Esophagus muscularis mucosa (tissue), 4 donors: Measurements from ENCODE around the gene RBMS3. TPM values are rescaled to one million over a fixed set of nuclear protein-coding genes. Genes with fewer than 3 reads are reported as not detected.

Source experiments
- DNase-seq: peaks from one replicate; pipeline ENCODE4 v3.0.0-alpha.2; 2017; ENCODE audit errors: extremely low spot score
- H3K27ac ChIP-seq, 4 donors: fragments of 200-600 bp; sonication (generic); replicated peaks in 1 of 4; 1 replicate in 3 of 4; 2 replicates in 1 of 4; pipeline ENCODE4 v1.5.1; 2016 to 2019; ENCODE audit warnings: mild to moderate bottlenecking in 1 of 4
- H3K27me3 ChIP-seq, 4 donors: fragments of 200-600 bp; sonication (generic); one replicate each; pipeline versions ENCODE4 v1.5.1 to v1.6.0; 2016 to 2019
- H3K36me3 ChIP-seq, 4 donors: fragments of 200-600 bp; sonication (generic); one replicate each; pipeline ENCODE4 v1.5.1; 2016 to 2019
- H3K4me1 ChIP-seq, 4 donors: fragments of 200-600 bp; sonication (generic); one replicate each; pipeline ENCODE4 v1.5.1; 2016 to 2019
- H3K4me3 ChIP-seq, 4 donors: fragments of 200-600 bp; sonication (generic); 1 replicate in 2 of 4; 2 replicates in 2 of 4; pipeline ENCODE4 v1.5.1; 2016 to 2019; ENCODE audit warnings: mild to moderate bottlenecking in 4 of 4, moderate library complexity in 1 of 4
- H3K9me3 ChIP-seq, 4 donors: fragments of 200-600 bp; sonication (generic); 1 replicate in 3 of 4; 2 replicates in 1 of 4; pipeline ENCODE4 v1.5.1; 2016 to 2019
- EP300 ChIP-seq: sonication (generic); formaldehyde crosslinking; IDR thresholded peaks from one replicate; pipeline ENCODE4 v1.6.1; 2017; ENCODE audit warnings: antibody characterized with exemption
- POLR2A ChIP-seq: fragments of 450-650 bp; IDR thresholded peaks from one replicate; pipeline ENCODE4 v1.6.1; 2017; ENCODE audit warnings: antibody characterized with exemption, moderate library complexity, mild to moderate bottlenecking, low read depth
- POLR2AphosphoS5 ChIP-seq, 2 donors: sonication (generic); formaldehyde crosslinking; IDR thresholded peaks; one replicate each; pipeline ENCODE4 v1.6.1; 2017; ENCODE audit warnings: antibody characterized with exemption in 2 of 2
- WGBS: methylation state at CpG from one replicate; pipeline ENCODE4 v1.1.5; 2018; 5-methylcytosine and 5-hydroxymethylcytosine counted together
- intact Hi-C: fragments of 100-400 bp; cut with DNase I; formaldehyde crosslinking; loops from one replicate; pipeline ENCODE4 v1.15.1; 2023
- total RNA-seq, 4 donors: library from RNA; depleted of rRNA; stranded (reverse); fragments of >200 nt; gene quantifications; one replicate each; pipeline versions ENCODE4 v1.1.0 to v1.2.1, GENCODE V29; 2016
- TF ChIP-seq, protein P1 (sequence below), 3 experiments: fragments of 200-600 bp in 2 of 3; fragments of 450-650 bp in 1 of 3; sonication (generic) in 2 of 3; IDR thresholded peaks; one replicate each; pipeline ENCODE4 v1.5.1; 2017 to 2019; ENCODE audit warnings: antibody characterized with exemption in 3 of 3, mild to moderate bottlenecking in 2 of 3, moderate library complexity in 1 of 3

RBMS3 gene
- total RNA-seq, 4 donors from 2014 or later = 53.0 to 81.5 (median 61.2) TPM

DNA sequence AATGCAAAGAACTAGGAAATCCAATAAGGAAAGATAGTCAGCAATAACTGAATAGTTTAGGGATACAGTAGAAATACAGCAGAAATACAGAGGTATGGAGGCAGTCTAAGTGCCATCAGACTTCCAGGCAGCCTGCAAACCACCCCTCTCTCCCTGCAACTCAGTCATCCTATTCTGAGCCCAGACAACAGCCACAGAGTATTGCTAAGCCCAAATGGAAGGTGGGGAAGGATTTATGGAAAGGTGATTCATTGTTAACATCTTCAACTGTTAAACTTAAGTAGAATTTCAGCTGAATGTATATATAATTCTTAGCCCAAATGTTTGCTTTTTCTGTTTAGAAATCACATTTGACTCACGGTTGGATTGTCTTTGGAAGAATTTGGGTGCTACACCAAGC, 300.4 kb downstream of the RBMS3 start:
- no peak for TF ChIP-seq POLR2A
- TF ChIP-seq POLR2AphosphoS5 (IDR thresholded peaks at IDR 0.05) = no peak
- TF ChIP-seq, protein P1, sequence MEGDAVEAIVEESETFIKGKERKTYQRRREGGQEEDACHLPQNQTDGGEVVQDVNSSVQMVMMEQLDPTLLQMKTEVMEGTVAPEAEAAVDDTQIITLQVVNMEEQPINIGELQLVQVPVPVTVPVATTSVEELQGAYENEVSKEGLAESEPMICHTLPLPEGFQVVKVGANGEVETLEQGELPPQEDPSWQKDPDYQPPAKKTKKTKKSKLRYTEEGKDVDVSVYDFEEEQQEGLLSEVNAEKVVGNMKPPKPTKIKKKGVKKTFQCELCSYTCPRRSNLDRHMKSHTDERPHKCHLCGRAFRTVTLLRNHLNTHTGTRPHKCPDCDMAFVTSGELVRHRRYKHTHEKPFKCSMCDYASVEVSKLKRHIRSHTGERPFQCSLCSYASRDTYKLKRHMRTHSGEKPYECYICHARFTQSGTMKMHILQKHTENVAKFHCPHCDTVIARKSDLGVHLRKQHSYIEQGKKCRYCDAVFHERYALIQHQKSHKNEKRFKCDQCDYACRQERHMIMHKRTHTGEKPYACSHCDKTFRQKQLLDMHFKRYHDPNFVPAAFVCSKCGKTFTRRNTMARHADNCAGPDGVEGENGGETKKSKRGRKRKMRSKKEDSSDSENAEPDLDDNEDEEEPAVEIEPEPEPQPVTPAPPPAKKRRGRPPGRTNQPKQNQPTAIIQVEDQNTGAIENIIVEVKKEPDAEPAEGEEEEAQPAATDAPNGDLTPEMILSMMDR (IDR thresholded peaks at IDR 0.05) = no peak
- TF ChIP-seq EP300 = no peak
- WGBS = 79% methylated on average over 1 of the region's 1 CpG
- no peaks in the 10 kb centered on the region for H3K27me3 ChIP-seq
- intact Hi-C loops = no loop called here
- H3K9me3 ChIP-seq = no peaks in the 10 kb centered on the region
- H3K4me1 ChIP-seq = peaks cover 0 to 28% (median 12%) of the 10 kb centered on the region in 4 donors
- no peaks in the 10 kb centered on the region for H3K36me3 ChIP-seq
- no peak overlapping the region for H3K27ac ChIP-seq
- no peak for DNase-seq
- no peak overlapping the region for H3K4me3 ChIP-seq

DNA sequence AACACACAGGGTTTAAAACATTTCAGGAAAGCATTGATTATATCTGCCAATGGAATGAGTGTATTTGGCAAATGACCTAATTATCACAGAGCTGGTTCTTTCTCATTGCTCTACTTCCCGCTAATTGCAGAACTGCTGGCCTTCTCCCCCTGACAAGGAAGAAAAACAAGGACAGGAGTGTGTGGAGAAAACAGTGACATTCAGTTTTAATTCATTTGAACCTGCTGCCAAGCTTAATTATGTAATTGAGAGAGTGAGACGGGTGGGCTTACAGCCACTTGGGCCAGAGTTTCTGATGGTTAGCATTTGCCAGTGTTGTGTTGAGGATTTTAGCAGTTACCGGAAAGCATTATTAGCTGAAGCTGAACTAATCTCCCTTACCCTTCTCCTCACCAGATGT, 301.4 kb downstream of the RBMS3 start:
- TF ChIP-seq POLR2A = no peak
- TF ChIP-seq, protein P1 (IDR thresholded peaks at IDR 0.05) = no peak
- no peak for TF ChIP-seq EP300
- TF ChIP-seq POLR2AphosphoS5 (IDR thresholded peaks at IDR 0.05) = no peak
- Histone ChIP-seq H3K36me3 (no peaks in the 10 kb centered on the region), H3K27me3 (no peaks in the 10 kb centered on the region), H3K27ac (no peak overlapping the region), H3K9me3 (no peaks in the 10 kb centered on the region), H3K4me1 (peaks cover 0 to 29% (median 12%) of the 10 kb centered on the region in 4 donors), H3K4me3 (no peak overlapping the region)
- intact Hi-C loops = no loop called here
- no peak for DNase-seq
- WGBS = 62% methylated on average over 3 of the region's 3 CpGs

DNA sequence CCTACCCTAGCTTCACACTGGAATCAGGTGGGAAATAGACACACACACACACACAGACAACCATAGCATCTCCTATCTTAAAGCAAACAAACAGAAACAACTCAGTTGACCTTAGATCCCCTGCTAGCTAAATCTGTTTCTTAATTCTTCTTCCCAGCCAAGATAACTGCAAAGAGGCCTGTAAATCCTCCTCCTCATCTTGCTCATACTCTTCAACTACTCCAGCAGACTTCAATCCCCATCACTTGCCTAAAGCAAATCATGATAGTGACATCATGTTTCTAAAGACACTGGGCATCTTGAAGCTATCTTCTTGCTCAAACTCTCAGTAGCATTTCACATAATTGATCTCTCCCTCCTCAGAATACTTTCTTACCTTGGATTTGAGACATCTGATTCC, 303.0 kb downstream of the RBMS3 start:
- intact Hi-C loops = no loop called here
- H3K27ac ChIP-seq = no peak overlapping the region
- H3K36me3 ChIP-seq = no peaks in the 10 kb centered on the region
- TF ChIP-seq POLR2A (no peak), POLR2AphosphoS5 (IDR thresholded peaks at IDR 0.05) (no peak)
- no peaks in the 10 kb centered on the region for H3K27me3 ChIP-seq
- DNase-seq = no peak
- no peak overlapping the region for H3K4me3 ChIP-seq
- no peaks in the 10 kb centered on the region for H3K9me3 ChIP-seq
- H3K4me1 ChIP-seq = peaks cover 0 to 35% (median 16%) of the 10 kb centered on the region in 4 donors

DNA sequence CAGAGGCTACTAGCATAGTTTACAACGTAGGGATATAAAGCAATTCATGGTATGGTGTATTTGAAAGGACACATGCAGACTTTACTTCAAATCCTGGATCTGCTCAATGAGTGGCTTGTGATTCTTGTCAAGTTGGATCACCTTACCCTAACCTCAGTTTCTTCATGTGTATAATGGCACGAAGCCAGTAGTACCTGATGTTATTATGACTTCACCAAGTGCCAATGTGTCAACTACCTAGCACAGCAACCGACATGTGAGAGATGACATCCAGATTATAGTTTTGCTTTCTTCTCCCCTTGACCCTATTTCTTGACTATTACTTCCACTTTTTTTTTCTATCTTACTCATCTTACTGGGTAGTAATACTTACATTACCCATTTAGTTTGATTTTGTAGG, 304.5 kb downstream of the RBMS3 start:
- Histone ChIP-seq H3K9me3 (no peaks in the 10 kb centered on the region), H3K36me3 (no peaks in the 10 kb centered on the region), H3K4me3 (no peak overlapping the region), H3K27me3 (no peaks in the 10 kb centered on the region), H3K27ac (no peak overlapping the region), H3K4me1 (peaks cover 7 to 45% (median 30%) of the 10 kb centered on the region in 4 donors)
- no peak for DNase-seq
- 92% methylated on average over 3 of the region's 3 CpGs for WGBS
- intact Hi-C loops = no loop called here
- TF ChIP-seq, protein P1 (IDR thresholded peaks at IDR 0.05) = no peak
- no peak for TF ChIP-seq POLR2AphosphoS5 (IDR thresholded peaks at IDR 0.05)
- no peak for TF ChIP-seq POLR2A
- TF ChIP-seq EP300 = no peak

DNA sequence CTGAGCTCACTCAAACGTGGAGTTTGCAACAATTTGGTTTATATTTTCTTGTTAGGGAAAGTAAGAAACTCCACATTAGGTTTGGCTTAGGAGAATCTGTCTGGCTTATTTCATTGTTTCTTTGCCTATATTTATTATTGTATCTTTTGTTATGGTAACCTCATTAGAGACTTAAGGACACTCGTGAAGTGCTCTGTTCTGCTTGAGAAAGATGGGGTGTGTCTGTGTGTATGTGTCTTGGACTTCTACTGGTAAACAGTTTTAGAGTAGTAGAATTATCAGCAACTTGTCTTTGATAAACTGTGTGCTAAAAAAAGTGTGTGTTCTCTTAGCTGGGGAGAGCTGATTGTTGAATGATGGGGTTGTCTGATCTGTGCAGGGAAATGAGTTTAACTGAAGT, 306.5 kb downstream of the RBMS3 start:
- intact Hi-C loops = no loop called here
- H3K4me1 ChIP-seq = peaks cover 7 to 41% (median 32%) of the 10 kb centered on the region in 4 donors
- TF ChIP-seq EP300 = no peak
- TF ChIP-seq POLR2AphosphoS5 (IDR thresholded peaks at IDR 0.05) = no peak
- TF ChIP-seq, protein P1 (IDR thresholded peaks at IDR 0.05) = no peak
- no peak for TF ChIP-seq POLR2A
- 34% methylated on average over 2 of the region's 2 CpGs for WGBS
- H3K4me3 ChIP-seq = no peak overlapping the region
- H3K27ac ChIP-seq = no peak overlapping the region
- no peaks in the 10 kb centered on the region for H3K27me3 ChIP-seq
- no peak for DNase-seq
- H3K9me3 ChIP-seq = no peaks in the 10 kb centered on the region
- no peaks in the 10 kb centered on the region for H3K36me3 ChIP-seq
